GM12878 (cell line): ENCODE data around the gene SHQ1. TPM values are rescaled to one million over a fixed set of nuclear protein-coding genes. Genes with fewer than 3 reads are reported as not detected.

Source experiments
- ATAC-seq: fragments of 200-7000 bp; cut with Tn5 transposase; 3 replicates; pipeline ENCODE4 v1.9.1; 2020; ENCODE audit warnings: mild to moderate bottlenecking, moderate library complexity
- BruUV-seq: library from RNA; stranded (reverse); fragments of 400-500 nt; replicated peaks from 2 replicates; lab custom pipeline; 2021; lab: Mats Ljungman, UMichigan
- CTCF ChIA-PET: fragments of 300-600 bp; sonication (Branson Sonifier 250); formaldehyde crosslinking; extraction: SDS; loops from one replicate; lab custom pipeline; 2021; ENCODE audit warnings: inconsistent platforms; lab: Yijun Ruan, JAX
- POLR2A ChIA-PET: fragments of 350-600 bp; formaldehyde crosslinking; extraction: SDS; loops from one replicate; lab custom pipeline; 2021; ENCODE audit warnings: inconsistent platforms; lab: Charles Lee
- RAD21 ChIA-PET: fragments of 300-600 bp; sonication (Branson Sonifier 250); formaldehyde crosslinking; loops from one replicate; lab custom pipeline; 2023; ENCODE audit warnings: antibody characterized with exemption; ENCODE audit not compliant: unreplicated experiment; lab: Charles Lee
- SMC1A ChIA-PET: fragments of 300-600 bp; sonication (Branson Sonifier 250); formaldehyde crosslinking; loops from one replicate; lab custom pipeline; 2023; ENCODE audit not compliant: unreplicated experiment, uncharacterized antibody; lab: Charles Lee
- DNase-seq: peaks from one replicate; pipeline ENCODE4 v3.0.0-alpha.2; 2011; ENCODE audit warnings: low read depth, low spot score
- FAIRE-seq: peaks from 3 replicates; lab custom pipeline; 2011; peaks lifted over from hg19 to GRCh38; lab: Jason Lieb, UNC
- H2AFZ ChIP-seq: 2 replicates; pipeline ENCODE4 v1.6.0; 2011; ENCODE audit warnings: low read depth, low read length, control low read depth; ENCODE audit not compliant: control insufficient read depth
- H3K27ac ChIP-seq: 2 replicates; pipeline ENCODE4 v1.5.1; 2011; ENCODE audit warnings: control low read depth; ENCODE audit not compliant: control insufficient read depth, insufficient read depth
- H3K27me3 ChIP-seq, 2 experiments: replicated peaks in 1 of 2; 2 replicates each; pipeline versions ENCODE4 v1.6.0 to v1.6.1; 2011; ENCODE audit warnings: low read length in 1 of 2; ENCODE audit not compliant: control insufficient read depth in 2 of 2, insufficient read depth in 2 of 2
- H3K36me3 ChIP-seq, 2 experiments: 2 replicates each; pipeline ENCODE4 v1.5.1; 2011; ENCODE audit warnings: low read length in 1 of 2; ENCODE audit not compliant: control insufficient read depth in 2 of 2, insufficient read depth in 2 of 2
- H3K4me1 ChIP-seq: 2 replicates; pipeline ENCODE4 v1.6.1; 2011; ENCODE audit warnings: mild to moderate bottlenecking, low read length, moderate library complexity, mixed read lengths; ENCODE audit not compliant: control insufficient read depth, insufficient read depth
- H3K4me2 ChIP-seq: 2 replicates; pipeline ENCODE4 v1.6.0; 2011; ENCODE audit warnings: control low read depth; ENCODE audit not compliant: control insufficient read depth, insufficient read depth
- H3K4me3 ChIP-seq: fragments of 200-600 bp; sonication (generic); 2 replicates; pipeline ENCODE4 v1.5.1; 2016
- H3K79me2 ChIP-seq: 2 replicates; pipeline ENCODE4 v1.6.0; 2011; ENCODE audit warnings: low read length; ENCODE audit not compliant: control insufficient read depth, insufficient read depth
- H3K9ac ChIP-seq: 2 replicates; pipeline ENCODE4 v1.8.0; 2011; ENCODE audit warnings: low read length, control low read depth, mixed read lengths; ENCODE audit not compliant: control insufficient read depth, insufficient read depth
- H3K9me3 ChIP-seq: replicated peaks from 3 replicates; pipeline ENCODE4 v1.5.1; 2011; ENCODE audit warnings: mild to moderate bottlenecking, low read length; ENCODE audit not compliant: control insufficient read depth, insufficient read depth
- H4K20me1 ChIP-seq: 2 replicates; pipeline ENCODE4 v1.6.0; 2011; ENCODE audit not compliant: control insufficient read depth, insufficient read depth
- CBFB ChIP-seq: IDR thresholded peaks from 2 replicates; pipeline ENCODE4 v1.6.1; 2016; ENCODE audit warnings: antibody characterized with exemption, low read depth
- ESRRA ChIP-seq: IDR thresholded peaks from 2 replicates; pipeline ENCODE4 v1.6.1; 2012; ENCODE audit warnings: mild to moderate bottlenecking, low read length, improper control_type of control experiment
- FOXM1 ChIP-seq: IDR thresholded peaks from 2 replicates; pipeline ENCODE4 v1.6.1; 2012; ENCODE audit warnings: low read depth, mild to moderate bottlenecking, inconsistent platforms, low read length, moderate library complexity
- IRF5 ChIP-seq: fragments of 450-650 bp; IDR thresholded peaks from 2 replicates; pipeline ENCODE4 v1.6.1; 2017; ENCODE audit warnings: borderline replicate concordance
- RBBP5 ChIP-seq: fragments of 200-600 bp; sonication (generic); conservative IDR thresholded peaks from 2 replicates; pipeline ENCODE4 v1.6.1; 2016
- RCOR1 ChIP-seq: conservative IDR thresholded peaks from 2 replicates; pipeline ENCODE4 v1.6.1; 2012; ENCODE audit warnings: low read depth, low read length, improper control_type of control experiment
- SPI1 ChIP-seq: IDR thresholded peaks from 2 replicates; pipeline ENCODE4 v1.6.1; 2011; ENCODE audit warnings: low read depth, mild to moderate bottlenecking, low read length, moderate library complexity, borderline replicate concordance; ENCODE audit not compliant: insufficient read depth
- USF2 ChIP-seq: IDR thresholded peaks from 2 replicates; pipeline ENCODE4 v1.6.1; 2011; ENCODE audit warnings: low read depth, low read length, improper control_type of control experiment, borderline replicate concordance
- ZNF622 ChIP-seq: fragments of 450-650 bp; IDR thresholded peaks from 2 replicates; pipeline ENCODE4 v1.6.1; 2017; ENCODE audit warnings: mild to moderate bottlenecking, inconsistent platforms
- WGBS: methylation state at CpG from one replicate; pipeline ENCODE4 v1.1.6; 2016; ENCODE audit warnings: low lambda C conversion rate; ENCODE audit not compliant: insufficient replicate concordance, insufficient coverage; ENCODE audit errors: missing lambda C conversion rate; 5-methylcytosine and 5-hydroxymethylcytosine counted together
- in situ Hi-C: fragments of 300-500 bp; cut with MboI; formaldehyde crosslinking; loops from 9 replicates; pipeline ENCODE4 v1.14.3; 2018; ENCODE audit warnings: mixed read lengths
- intact Hi-C: fragments of 100-400 bp; cut with micrococcal nuclease; formaldehyde crosslinking; loops from one replicate; pipeline ENCODE4 v1.14.2; 2022; ENCODE audit not compliant: unreplicated experiment
- polyA plus RNA-seq, 11 experiments: library from polyadenylated mRNA; depleted of rRNA in 4 of 11; unstranded in 6 of 11; stranded (reverse) in 5 of 11; fragments of >200 nt; fragmentation: Nextera tagmentation in 4 of 11; fragmentation: Illumina TruSeq in 1 of 11; extraction: Ambion mirVana in 4 of 11; extraction: Trizol in 1 of 11; gene quantifications; 1 replicate in 1 of 11; 2 replicates in 10 of 11; pipeline versions ENCODE4 v1.2.1 to v1.2.3, GENCODE V29; 2011 to 2016; ENCODE audit warnings: inconsistent platforms in 2 of 11, missing spikeins in 2 of 11, low read depth in 1 of 11
- total RNA-seq, 4 experiments: library from RNA; depleted of rRNA in 3 of 4; stranded (reverse); fragments of >200 nt in 3 of 4; fragmentation: Illumina TruSeq in 1 of 4; extraction: Trizol in 1 of 4; gene quantifications; 2 replicates each; pipeline versions ENCODE4 v1.2.1 to v1.2.3, GENCODE V29; 2013 to 2021
- TF ChIP-seq, protein P1 (sequence below): fragments of 450-650 bp; formaldehyde crosslinking; IDR thresholded peaks from 2 replicates; pipeline ENCODE4 v1.5.0; 2022; ENCODE audit warnings: mild to moderate bottlenecking, missing genetic modification characterization

SHQ1 gene
- total and polyA plus RNA-seq, 10 of the 15 experiments (the other 5 are each of a cell fraction or from before 2014, with no cell fraction given) = 12.6 to 51.7 (median 24.5) TPM

- TF ChIP-seq CBFB = no peak
These were observed 49.6 kb downstream of the SHQ1 start (continued) for GRCh38 chr3:72798552-72799195.

DNA sequence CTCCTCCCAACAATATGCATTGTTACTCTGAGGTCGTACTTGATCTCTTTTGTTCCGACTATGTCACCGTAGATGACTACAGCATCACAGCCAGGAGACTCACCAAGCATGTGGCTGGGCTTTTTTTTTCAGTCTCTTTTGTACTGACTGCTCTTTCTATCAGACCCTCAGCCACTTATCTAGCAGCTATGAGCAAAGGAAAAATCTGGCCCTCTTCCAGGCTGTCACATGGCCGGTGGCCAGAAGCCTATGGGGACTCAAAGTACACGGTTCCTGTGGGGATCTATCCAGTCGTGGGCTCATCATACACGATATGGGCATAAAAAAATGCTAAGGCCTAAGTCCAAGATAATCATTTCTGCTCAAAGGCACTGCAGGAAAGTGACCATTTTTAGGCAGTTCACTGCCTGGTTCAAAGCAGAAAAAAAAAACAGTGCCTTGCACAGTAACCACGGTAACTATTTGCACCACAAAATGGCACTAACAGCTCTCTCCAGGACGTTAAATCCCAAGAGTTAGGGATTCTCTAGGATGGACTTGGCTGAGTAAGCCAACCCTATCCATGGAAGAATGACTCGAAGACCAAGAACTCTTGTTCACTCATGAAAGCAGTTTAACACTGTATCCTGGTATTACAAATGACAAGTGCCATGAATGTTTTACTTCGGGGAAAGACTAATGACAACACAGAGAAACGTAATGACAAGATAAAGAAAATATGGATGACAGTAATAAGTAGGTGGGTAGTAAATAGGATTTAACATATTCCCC, 50.3 kb downstream of the SHQ1 start:
- CTCF ChIA-PET = interaction anchor here (1.1 to 1.3 kb wide), 2 partner anchors 131 to 133 kb away, joined by 3 read pairs; no protein-coding TSS in a partner anchor
- intact Hi-C loops (no loop called here), in situ Hi-C loops (no loop called here)

More for the DNA sequence above, 50.3 kb downstream of the SHQ1 start:
- WGBS = 97% methylated on average over 12 of the region's 12 CpGs
- H3K27me3 ChIP-seq = no peaks in the 10 kb centered on the region
- H3K36me3 ChIP-seq = peaks cover 0 to 4% of the 10 kb centered on the region in 2 experiments; a peak in 1 of 4 replicates
- TF ChIP-seq ZNF622 (no peak), SPI1 (no peak), USF2 (no peak), RBBP5 (no peak), RCOR1 (no peak), ESRRA (no peak), FOXM1 (no peak), IRF5 (no peak)
- TF ChIP-seq, protein P1, sequence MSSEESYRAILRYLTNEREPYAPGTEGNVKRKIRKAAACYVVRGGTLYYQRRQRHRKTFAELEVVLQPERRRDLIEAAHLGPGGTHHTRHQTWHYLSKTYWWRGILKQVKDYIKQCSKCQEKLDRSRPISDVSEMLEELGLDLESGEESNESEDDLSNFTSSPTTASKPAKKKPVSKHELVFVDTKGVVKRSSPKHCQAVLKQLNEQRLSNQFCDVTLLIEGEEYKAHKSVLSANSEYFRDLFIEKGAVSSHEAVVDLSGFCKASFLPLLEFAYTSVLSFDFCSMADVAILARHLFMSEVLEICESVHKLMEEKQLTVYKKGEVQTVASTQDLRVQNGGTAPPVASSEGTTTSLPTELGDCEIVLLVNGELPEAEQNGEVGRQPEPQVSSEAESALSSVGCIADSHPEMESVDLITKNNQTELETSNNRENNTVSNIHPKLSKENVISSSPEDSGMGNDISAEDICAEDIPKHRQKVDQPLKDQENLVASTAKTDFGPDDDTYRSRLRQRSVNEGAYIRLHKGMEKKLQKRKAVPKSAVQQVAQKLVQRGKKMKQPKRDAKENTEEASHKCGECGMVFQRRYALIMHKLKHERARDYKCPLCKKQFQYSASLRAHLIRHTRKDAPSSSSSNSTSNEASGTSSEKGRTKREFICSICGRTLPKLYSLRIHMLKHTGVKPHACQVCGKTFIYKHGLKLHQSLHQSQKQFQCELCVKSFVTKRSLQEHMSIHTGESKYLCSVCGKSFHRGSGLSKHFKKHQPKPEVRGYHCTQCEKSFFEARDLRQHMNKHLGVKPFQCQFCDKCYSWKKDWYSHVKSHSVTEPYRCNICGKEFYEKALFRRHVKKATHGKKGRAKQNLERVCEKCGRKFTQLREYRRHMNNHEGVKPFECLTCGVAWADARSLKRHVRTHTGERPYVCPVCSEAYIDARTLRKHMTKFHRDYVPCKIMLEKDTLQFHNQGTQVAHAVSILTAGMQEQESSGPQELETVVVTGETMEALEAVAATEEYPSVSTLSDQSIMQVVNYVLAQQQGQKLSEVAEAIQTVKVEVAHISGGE (CRISPR knock-in tag) = no peak
- BruUV-seq = no TSS peak
- RAD21 ChIA-PET = interaction anchor here (1.5 kb wide), 1 partner anchor 16 kb away, joined by 3 read pairs; no protein-coding TSS in a partner anchor
- no peak overlapping the region for H2AFZ ChIP-seq
- peaks cover 4% of the 10 kb centered on the region; the same call in 1 of the 2 replicates for H3K4me1 ChIP-seq
- H3K27ac ChIP-seq = no peak overlapping the region
- no peaks in the 10 kb centered on the region for H3K9me3 ChIP-seq
- H3K79me2 ChIP-seq = no peaks in the 10 kb centered on the region
- POLR2A ChIA-PET = no interaction called here
- no peak overlapping the region for H3K4me3 ChIP-seq
- DNase-seq (no peak), FAIRE-seq (no peak), ATAC-seq (no peak)
- no peak overlapping the region for H3K9ac ChIP-seq
- H3K4me2 ChIP-seq = no peak overlapping the region
- SMC1A ChIA-PET = interaction anchor here (0.9 to 1.3 kb wide), 4 partner anchors 13 to 287 kb away, joined by 3 to 5 read pairs (median 3); no protein-coding TSS in a partner anchor
- H4K20me1 ChIP-seq = no peaks in the 10 kb centered on the region
